ENCODE data around the gene OR12D1. TPM values are rescaled to one million over a fixed set of nuclear protein-coding genes. Genes with fewer than 3 reads are reported as not detected.

OR12D1 gene
- total and polyA plus RNA-seq, 8 donors, result not detected

- Histone ChIP-seq H3K27me3 (peaks cover 0 to 4% (median 2%) of the 10 kb centered on the region in 4 donors), H3K4me3 (no peak within 1 kb of the TSS), H3K4me1 (no peaks in the 10 kb centered on the region), H3K27ac (no peak within 1 kb of the TSS), H3K36me3 (no peaks in the 10 kb centered on the region), H3K9me3 (no peaks in the 10 kb centered on the region)
- intact Hi-C loops (cut with DNase I), result no loop called here
- no peak for DNase-seq
- ATAC-seq, result no peak
- FAIRE-seq, result no peak
- TF ChIP-seq CTCF (IDR thresholded peaks at IDR 0.05), result no peak
Observed at GRCh38 chr6:29395331-29395730, 19.4 kb upstream of the OR12D1 start, which contains the start of gene OR12D2. TSS of gene OR12D2 (plus strand) at chr6:29395631. CDS start at chr6:29396700, 1,069 bp downstream.

- H3K27ac ChIP-seq, result no peak overlapping the region
- DNase-seq (no peak), FAIRE-seq (no peak), ATAC-seq (no peak)
- no peaks in the 10 kb centered on the region for H3K27me3 ChIP-seq
- H3K9me3 ChIP-seq, result no peaks in the 10 kb centered on the region
- TF ChIP-seq CTCF (IDR thresholded peaks at IDR 0.05), result no peak
- no peak overlapping the region for H3K4me3 ChIP-seq
- H3K4me1 ChIP-seq, result no peaks in the 10 kb centered on the region
- no peaks in the 10 kb centered on the region for H3K36me3 ChIP-seq
- WGBS, 2 donors, result 35 to 57% methylated on average over 2 of the region's 2 CpGs
- intact Hi-C loops (cut with DNase I), result no loop called here
Observed at GRCh38 chr6:29399525-29399924, 15.2 kb upstream of the OR12D1 start.

- intact Hi-C loops (cut with DNase I), result no loop called here
- Histone ChIP-seq H3K9me3 (no peaks in the 10 kb centered on the region), H3K36me3 (no peaks in the 10 kb centered on the region), H3K4me3 (no peak overlapping the region), H3K27ac (no peak overlapping the region), H3K27me3 (no peaks in the 10 kb centered on the region), H3K4me1 (no peaks in the 10 kb centered on the region)
- DNase-seq (no peak), ATAC-seq (no peak), FAIRE-seq (no peak)
- no peak for TF ChIP-seq CTCF (IDR thresholded peaks at IDR 0.05)
- WGBS, 2 donors, result 83 to 91% methylated on average over 1 of the region's 1 CpG
Observed at GRCh38 chr6:29403801-29404200, 10.9 kb upstream of the OR12D1 start.

GRCh38 chr6:29419516-29419915 is 4.8 kb downstream of the OR12D1 start:
- no peak for ATAC-seq
- intact Hi-C loops (cut with DNase I), result no loop called here
- no peak for TF ChIP-seq CTCF (IDR thresholded peaks at IDR 0.05)
- H3K27ac ChIP-seq, result no peak overlapping the region
- 68 to 72% methylated on average over 3 of the region's 3 CpGs for WGBS, 2 donors
- H3K9me3 ChIP-seq, result no peaks in the 10 kb centered on the region
- no peaks in the 10 kb centered on the region for H3K4me1 ChIP-seq
- H3K4me3 ChIP-seq, result no peak overlapping the region
- no peaks in the 10 kb centered on the region for H3K27me3 ChIP-seq
- no peaks in the 10 kb centered on the region for H3K36me3 ChIP-seq
- no peak for DNase-seq
- FAIRE-seq, result no peak

GRCh38 chr6:29424168-29424567 is 9.4 kb downstream of the OR12D1 start:
- Histone ChIP-seq H3K9me3 (no peaks in the 10 kb centered on the region), H3K4me1 (no peaks in the 10 kb centered on the region), H3K27me3 (no peaks in the 10 kb centered on the region), H3K36me3 (no peaks in the 10 kb centered on the region), H3K27ac (no peak overlapping the region), H3K4me3 (no peak overlapping the region)
- FAIRE-seq, result no peak
- no peak for DNase-seq
- 82 to 86% methylated on average over 2 of the region's 2 CpGs for WGBS, 2 donors
- no peak for TF ChIP-seq CTCF (IDR thresholded peaks at IDR 0.05)
- intact Hi-C loops (cut with DNase I), result loop anchor here in 1 of 3 donors (10.0 kb wide), 1 partner anchor 161 kb away; the partner anchor contains the start of gene OR2H2
- no peak for ATAC-seq

Data from pancreas (tissue), 10 donors.